ENCODE results near the gene PCDHB16. TPM values are rescaled to one million over a fixed set of nuclear protein-coding genes. Genes with fewer than 3 reads are reported as not detected.
A peak's percentile ranks its signal among the peaks of the same experiment; 100 is the strongest.
"Not testable (repeated sequence)": the region's sequence is repeated elsewhere in the genome, so short reads cannot be mapped to it uniquely, and the experiment has no call there.

The PCDHB16 gene
- polyA plus RNA-seq, 6 donors from 2014 or later = not detected

- peaks cover 3 to 27% (median 14%) of the 10 kb centered on the region in 7 donors for H3K9me3 Mint-ChIP-seq
- ATAC-seq (ENCODE audit: low read depth in 2 of 2) = no peak
- peak within 1 kb of the TSS in 2 of 6 donors; percentile 6 to 60 for H3K27ac Mint-ChIP-seq
- DNase-seq = no peak
- peaks cover 24 to 42% (median 29%) of the 10 kb centered on the region in 3 donors for H3K27me3 Mint-ChIP-seq
- H3K4me1 Mint-ChIP-seq = peaks cover 0 to 8% (median 4%) of the 10 kb centered on the region in 3 donors
- peaks cover 5 to 8% of the 10 kb centered on the region in 2 donors for H3K36me3 Mint-ChIP-seq
- peak within 1 kb of the TSS in 1 of 8 donors; percentile 40 for H3K4me3 Mint-ChIP-seq
Observed at GRCh38 chr5:141172381-141173204, 9.6 kb upstream of the PCDHB16 start, which contains the start of gene PCDHB7. PCDHB7 (plus strand) TSS chr5:141172644; CDS start chr5:141172836, 192 bp downstream.

GRCh38 chr5:141174291-141175104 lies 7.7 kb upstream of the PCDHB16 start:
- ATAC-seq (ENCODE audit: low read depth in 2 of 2); H3K27ac Mint-ChIP-seq; H3K36me3 Mint-ChIP-seq; DNase-seq; H3K4me1 Mint-ChIP-seq: not testable (repeated sequence)
- H3K4me3 Mint-ChIP-seq = peak overlapping the region in 1 of 8 donors; percentile 29
- H3K9me3 Mint-ChIP-seq = peaks cover 0 to 27% (median 14%) of the 10 kb centered on the region in 7 donors
- peaks cover 12 to 29% (median 14%) of the 10 kb centered on the region in 3 donors for H3K27me3 Mint-ChIP-seq

- Mint-ChIP-seq H3K27ac (no peak overlapping the region), H3K9me3 (peaks cover 0 to 36% (median 17%) of the 10 kb centered on the region in 7 donors), H3K27me3 (peaks cover 9 to 29% (median 14%) of the 10 kb centered on the region in 3 donors), H3K4me1 (peaks cover 0 to 8% (median 4%) of the 10 kb centered on the region in 3 donors), H3K4me3 (no peak overlapping the region), H3K36me3 (peaks cover 0 to 5% of the 10 kb centered on the region in 2 donors)
- no peak for ATAC-seq (ENCODE audit: low read depth in 2 of 2)
- no peak for DNase-seq
Observed at GRCh38 chr5:141175933-141176332, 6.3 kb upstream of the PCDHB16 start.

GRCh38 chr5:141177577-141178191 lies 4.5 kb upstream of the PCDHB16 start, which contains the start of gene PCDHB8:
PCDHB8 (plus strand) TSS chr5:141177790; CDS start chr5:141178035, 245 bp downstream.
- not testable (repeated sequence) for H3K4me3 Mint-ChIP-seq; DNase-seq; H3K27ac Mint-ChIP-seq; H3K4me1 Mint-ChIP-seq; ATAC-seq (ENCODE audit: low read depth in 2 of 2)
- H3K36me3 Mint-ChIP-seq = peaks cover 7 to 13% of the 10 kb centered on the region in 2 donors
- H3K9me3 Mint-ChIP-seq = peaks cover 1 to 42% (median 20%) of the 10 kb centered on the region in 7 donors
- peaks cover 13 to 37% (median 17%) of the 10 kb centered on the region in 3 donors for H3K27me3 Mint-ChIP-seq

- DNase-seq = not testable (repeated sequence)
Observed at GRCh38 chr5:141179371-141179770, 2.8 kb upstream of the PCDHB16 start.

GRCh38 chr5:141179876-141180275 lies 2.3 kb upstream of the PCDHB16 start:
- peak overlapping the region in 1 of 6 donors; percentile 89 for H3K27ac Mint-ChIP-seq
- peaks cover 5 to 41% (median 25%) of the 10 kb centered on the region in 7 donors for H3K9me3 Mint-ChIP-seq
- not testable (repeated sequence) for H3K4me1 Mint-ChIP-seq; ATAC-seq (ENCODE audit: low read depth in 2 of 2); H3K4me3 Mint-ChIP-seq; DNase-seq
- H3K27me3 Mint-ChIP-seq = peaks cover 16 to 37% (median 30%) of the 10 kb centered on the region in 3 donors
- H3K36me3 Mint-ChIP-seq = peaks cover 11 to 17% of the 10 kb centered on the region in 2 donors

More at GRCh38 chr5:141179371-141179770, 2.8 kb upstream of the PCDHB16 start:
- not testable (repeated sequence) for H3K27ac Mint-ChIP-seq; H3K4me1 Mint-ChIP-seq; ATAC-seq (ENCODE audit: low read depth in 2 of 2); H3K4me3 Mint-ChIP-seq
- H3K27me3 Mint-ChIP-seq = peaks cover 18 to 32% (median 25%) of the 10 kb centered on the region in 3 donors
- H3K9me3 Mint-ChIP-seq = peaks cover 5 to 38% (median 22%) of the 10 kb centered on the region in 7 donors
- peaks cover 8 to 17% of the 10 kb centered on the region in 2 donors for H3K36me3 Mint-ChIP-seq

- Mint-ChIP-seq H3K36me3 (peaks cover 14 to 17% of the 10 kb centered on the region in 2 donors), H3K27me3 (peaks cover 12 to 40% (median 33%) of the 10 kb centered on the region in 3 donors), H3K9me3 (peaks cover 5 to 42% (median 26%) of the 10 kb centered on the region in 7 donors), H3K4me3 (no peak overlapping the region), H3K27ac (peak overlapping the region in 1 of 6 donors; percentile 89), H3K4me1 (peaks cover 0 to 4% (median 0%) of the 10 kb centered on the region in 3 donors)
- no peak for ATAC-seq (ENCODE audit: low read depth in 2 of 2)
- DNase-seq = no peak
Observed at GRCh38 chr5:141180313-141180712, 1.9 kb upstream of the PCDHB16 start.

GRCh38 chr5:141184117-141184855 lies 2.1 kb downstream of the PCDHB16 start:
- H3K4me3 Mint-ChIP-seq = peak overlapping the region in 2 of 8 donors; percentile 17 to 30
- peaks cover 32 to 71% (median 57%) of the 10 kb centered on the region in 3 donors for H3K27me3 Mint-ChIP-seq
- not testable (repeated sequence) for ATAC-seq (ENCODE audit: low read depth in 2 of 2); H3K4me1 Mint-ChIP-seq; DNase-seq
- peak overlapping the region in 1 of 6 donors; percentile 73 for H3K27ac Mint-ChIP-seq
- peaks cover 10 to 68% (median 44%) of the 10 kb centered on the region in 7 donors for H3K9me3 Mint-ChIP-seq
- peaks cover 26 to 36% of the 10 kb centered on the region in 2 donors for H3K36me3 Mint-ChIP-seq

- peak within 1 kb of the TSS in 5 of 8 donors; percentile 10 to 50 (median 42) for H3K4me3 Mint-ChIP-seq
- peak within 1 kb of the TSS in 1 of 6 donors; percentile 2 for H3K27ac Mint-ChIP-seq
- DNase-seq (peak; percentile 6), ATAC-seq (ENCODE audit: low read depth in 2 of 2) (no peak)
- peaks cover 42 to 78% (median 57%) of the 10 kb centered on the region in 3 donors for H3K27me3 Mint-ChIP-seq
- peaks cover 8 to 75% (median 46%) of the 10 kb centered on the region in 7 donors for H3K9me3 Mint-ChIP-seq
- peaks cover 26 to 43% of the 10 kb centered on the region in 2 donors for H3K36me3 Mint-ChIP-seq
- H3K4me1 Mint-ChIP-seq = peaks cover 5 to 9% (median 5%) of the 10 kb centered on the region in 3 donors
Observed at GRCh38 chr5:141186897-141187512, 4.8 kb downstream of the PCDHB16 start, which contains the start of gene PCDHB9. PCDHB9 (plus strand) TSS chr5:141187161; CDS start chr5:141187319, 158 bp downstream.

- peaks cover 35 to 78% (median 46%) of the 10 kb centered on the region in 3 donors for H3K27me3 Mint-ChIP-seq
- peaks cover 18 to 43% of the 10 kb centered on the region in 2 donors for H3K36me3 Mint-ChIP-seq
- H3K27ac Mint-ChIP-seq; ATAC-seq (ENCODE audit: low read depth in 2 of 2); DNase-seq; H3K4me1 Mint-ChIP-seq; H3K4me3 Mint-ChIP-seq: not testable (repeated sequence)
- H3K9me3 Mint-ChIP-seq = peaks cover 7 to 74% (median 46%) of the 10 kb centered on the region in 7 donors
Observed at GRCh38 chr5:141188682-141189081, 6.5 kb downstream of the PCDHB16 start.

GRCh38 chr5:141189131-141189530 lies 6.9 kb downstream of the PCDHB16 start:
- Mint-ChIP-seq H3K9me3 (peaks cover 7 to 74% (median 46%) of the 10 kb centered on the region in 7 donors), H3K27me3 (peaks cover 35 to 77% (median 46%) of the 10 kb centered on the region in 3 donors)

More at GRCh38 chr5:141189131-141189530, 6.9 kb downstream of the PCDHB16 start:
- not testable (repeated sequence) for H3K4me3 Mint-ChIP-seq; DNase-seq; ATAC-seq (ENCODE audit: low read depth in 2 of 2); H3K4me1 Mint-ChIP-seq
- Mint-ChIP-seq H3K27ac (peak overlapping the region in 1 of 6 donors; percentile 59), H3K36me3 (peaks cover 18 to 43% of the 10 kb centered on the region in 2 donors)
